Gastrocnemius medialis (tissue), 4 donors: ENCODE measurements around the gene ZNF330. TPM values are rescaled to one million over a fixed set of nuclear protein-coding genes. Genes with fewer than 3 reads are reported as not detected.
A peak's percentile ranks its signal among the peaks of the same experiment; 100 is the strongest.

Experiments used
- ATAC-seq, 2 donors: fragments of 150-250 bp; one replicate each; pipeline ENCODE4 v1.9.1; 2016
- DNase-seq, 2 donors: peaks; one replicate each; pipeline ENCODE4 v3.0.0-alpha.2; 2019
- H3K27ac ChIP-seq, 4 donors: fragments of 200-600 bp; sonication (generic); 1 replicate in 1 of 4; 2 replicates in 3 of 4; pipeline ENCODE4 v1.5.1; 2016 to 2018; ENCODE audit warnings: mild to moderate bottlenecking in 2 of 4, moderate library complexity in 1 of 4
- H3K27me3 ChIP-seq, 3 donors: fragments of 200-600 bp; sonication (generic) in 2 of 3; 1 replicate in 1 of 3; 2 replicates in 2 of 3; pipeline versions ENCODE4 v1.5.1 to v1.6.0; 2016 to 2019; ENCODE audit warnings: mild to moderate bottlenecking in 1 of 3, moderate library complexity in 1 of 3
- H3K36me3 ChIP-seq, 2 donors: fragments of 200-600 bp; sonication (generic) in 1 of 2; one replicate each; pipeline ENCODE4 v1.5.1; 2017 to 2018
- H3K4me1 ChIP-seq, 2 donors: fragments of 200-600 bp; sonication (generic) in 1 of 2; one replicate each; pipeline ENCODE4 v1.5.1; 2016 to 2017; ENCODE audit warnings: mild to moderate bottlenecking in 2 of 2
- H3K4me3 ChIP-seq, 4 donors: fragments of 200-600 bp; sonication (generic) in 3 of 4; 1 replicate in 1 of 4; 2 replicates in 3 of 4; pipeline ENCODE4 v1.5.1; 2016 to 2019; ENCODE audit warnings: mild to moderate bottlenecking in 2 of 4
- H3K9me3 ChIP-seq, 3 donors: fragments of 200-600 bp; sonication (generic) in 2 of 3; 1 replicate in 1 of 3; 2 replicates in 2 of 3; pipeline ENCODE4 v1.5.1; 2016 to 2019
- CTCF ChIP-seq, 5 experiments: fragments of 450-650 bp in 3 of 5; fragments of 200-600 bp in 2 of 5; sonication (generic) in 2 of 5; IDR thresholded peaks in 4 of 5; conservative IDR thresholded peaks in 1 of 5; 1 replicate in 4 of 5; 2 replicates in 1 of 5; pipeline ENCODE4 v1.5.1; 2016 to 2019; ENCODE audit warnings: antibody characterized with exemption in 5 of 5, mild to moderate bottlenecking in 3 of 5, moderate library complexity in 3 of 5
- POLR2A ChIP-seq, 2 donors: fragments of 450-650 bp; IDR thresholded peaks; one replicate each; pipeline ENCODE4 v1.6.1; 2017; ENCODE audit warnings: antibody characterized with exemption in 2 of 2, mild to moderate bottlenecking in 2 of 2, moderate library complexity in 2 of 2
- in situ Hi-C, 4 donors: fragments of 200-750 bp; cut with MboI; loops; one replicate each; pipeline versions ENCODE4 v1.15.0 to v1.8.0; 2017; ENCODE audit warnings: low sequenced_read_pairs in 4 of 4
- intact Hi-C: fragments of 100-400 bp; cut with DNase I; formaldehyde crosslinking; loops from one replicate; pipeline ENCODE4 v1.15.1; 2023; ENCODE audit warnings: low total_unique reads
- total RNA-seq, 4 donors: library from RNA; depleted of rRNA; stranded (reverse); fragments of >200 nt; gene quantifications; one replicate each; pipeline versions ENCODE4 v1.1.0 to v1.2.3, GENCODE V29; 2016

Gene ZNF330
- total RNA-seq = 10 to 100 TPM; 24.0 to 54.3 (median 36.1) TPM

- H3K4me3 ChIP-seq = peak within 1 kb of the TSS; percentile 98 to 100 (median 98)
- H3K27ac ChIP-seq = peak within 1 kb of the TSS; percentile 98 to 100 (median 100)
- H3K36me3 ChIP-seq = peaks cover 0 to 8% of the 10 kb centered on the region in 2 donors
- TF ChIP-seq CTCF (IDR thresholded peaks at IDR 0.05 in 4 of 5, conservative IDR thresholded peaks at IDR 0.05 in 1 of 5) (peak in 2 of 5 experiments; percentile 4 to 28), POLR2A (IDR thresholded peaks at IDR 0.05) (peak; percentile 93 to 94)
- peak; percentile 78 to 88 for DNase-seq
- ATAC-seq = peak; percentile 94 to 95
- no peaks in the 10 kb centered on the region for H3K9me3 ChIP-seq
- in situ Hi-C loops = no loop called here
- peaks cover 28 to 31% of the 10 kb centered on the region in 2 donors for H3K4me1 ChIP-seq
- intact Hi-C loops = loop anchor here (2.0 to 5.0 kb wide), 4 partner anchors 108 to 1961 kb away; partner anchors contain the start of genes IL15 and USP38
- H3K27me3 ChIP-seq = no peaks in the 10 kb centered on the region
Observed at GRCh38 chr4:141220691-141221659, at the start of gene ZNF330. Gene ZNF330, plus strand, starts transcription at chr4:141220895. Its CDS starts 1,477 bp downstream, at chr4:141222372.

GRCh38 chr4:141174457-141174856, 46.2 kb upstream of the ZNF330 start:
- no peaks in the 10 kb centered on the region for H3K4me1 ChIP-seq
- ATAC-seq = no peak
- in situ Hi-C loops (no loop called here), intact Hi-C loops (no loop called here)
- no peak for DNase-seq
- H3K27ac ChIP-seq = no peak overlapping the region
- no peak overlapping the region for H3K4me3 ChIP-seq
- H3K9me3 ChIP-seq = no peaks in the 10 kb centered on the region
- H3K36me3 ChIP-seq = no peaks in the 10 kb centered on the region
- TF ChIP-seq POLR2A (IDR thresholded peaks at IDR 0.05) = no peak
- no peak for TF ChIP-seq CTCF (IDR thresholded peaks at IDR 0.05 in 4 of 5, conservative IDR thresholded peaks at IDR 0.05 in 1 of 5)
- no peaks in the 10 kb centered on the region for H3K27me3 ChIP-seq

- ATAC-seq (no peak), DNase-seq (no peak)
- no peaks in the 10 kb centered on the region for H3K4me1 ChIP-seq
- intact Hi-C loops = no loop called here
- H3K4me3 ChIP-seq = no peak overlapping the region
- no peaks in the 10 kb centered on the region for H3K9me3 ChIP-seq
- no peaks in the 10 kb centered on the region for H3K27me3 ChIP-seq
- no peak for TF ChIP-seq POLR2A (IDR thresholded peaks at IDR 0.05)
- TF ChIP-seq CTCF (IDR thresholded peaks at IDR 0.05 in 4 of 5, conservative IDR thresholded peaks at IDR 0.05 in 1 of 5) = no peak
- no peak overlapping the region for H3K27ac ChIP-seq
- in situ Hi-C loops = no loop called here
- H3K36me3 ChIP-seq = no peaks in the 10 kb centered on the region
Observed at GRCh38 chr4:141177171-141177570, 43.5 kb upstream of the ZNF330 start.

GRCh38 chr4:141179474-141180373, 41.0 kb upstream of the ZNF330 start:
- no peaks in the 10 kb centered on the region for H3K36me3 ChIP-seq
- H3K27me3 ChIP-seq = no peaks in the 10 kb centered on the region
- H3K4me1 ChIP-seq = no peaks in the 10 kb centered on the region
- intact Hi-C loops (no loop called here), in situ Hi-C loops (no loop called here)
- no peak overlapping the region for H3K4me3 ChIP-seq
- ATAC-seq = no peak
- H3K9me3 ChIP-seq = no peaks in the 10 kb centered on the region
- TF ChIP-seq CTCF (IDR thresholded peaks at IDR 0.05 in 4 of 5, conservative IDR thresholded peaks at IDR 0.05 in 1 of 5) = no peak
- no peak for TF ChIP-seq POLR2A (IDR thresholded peaks at IDR 0.05)
- DNase-seq = no peak
- no peak overlapping the region for H3K27ac ChIP-seq
